ENCODE results near the gene SPRN.
"Not testable (repeated sequence)": the region's sequence is repeated elsewhere in the genome, so short reads cannot be mapped to it uniquely, and the experiment has no call there.

Gene SPRN

DNA sequence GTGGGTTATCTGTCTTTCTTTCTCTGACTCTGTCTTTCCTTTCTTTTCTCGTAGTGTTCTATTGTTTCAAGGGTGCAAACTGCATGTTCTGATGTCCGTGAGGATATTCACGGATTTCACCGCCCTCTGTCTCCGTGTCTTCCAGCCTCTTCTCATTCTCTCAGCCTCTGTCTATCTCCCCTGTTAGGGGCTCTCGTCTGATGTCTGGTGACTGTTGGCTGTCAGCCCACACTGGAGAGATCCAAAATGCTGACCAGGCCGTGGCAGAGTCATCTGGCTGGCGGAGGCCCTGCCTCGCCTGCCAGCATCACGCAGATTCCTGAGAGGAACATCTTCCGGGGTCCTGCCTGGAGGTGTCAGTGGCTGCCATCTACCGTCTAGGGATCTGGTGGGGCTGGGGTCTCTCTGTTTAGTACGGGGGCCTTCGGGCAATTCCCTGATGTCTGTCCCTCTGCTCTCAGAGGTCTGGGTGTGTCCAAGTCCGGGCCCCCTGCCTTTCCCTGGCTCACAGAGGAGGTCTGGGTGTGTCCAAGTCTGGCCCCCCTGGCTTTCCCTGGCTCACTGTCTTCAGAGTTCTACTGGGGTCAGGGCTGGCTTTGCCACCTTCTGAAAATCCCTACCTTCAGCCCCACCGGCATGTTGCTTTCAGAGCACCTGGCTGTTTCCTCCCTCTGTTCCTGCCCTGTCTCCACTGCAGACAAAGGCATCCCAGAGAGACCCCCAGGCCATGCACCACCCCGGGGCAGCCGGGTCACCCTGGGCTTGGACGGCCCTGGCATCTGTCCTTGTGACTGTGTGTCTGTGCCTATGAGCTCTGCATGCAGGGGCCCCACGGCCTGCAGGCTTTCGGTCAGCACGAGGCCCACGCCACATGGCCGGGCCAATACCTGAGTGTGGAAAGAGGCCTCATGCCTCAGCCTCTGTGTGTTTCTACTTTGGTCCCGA lies 15.4 kb upstream of the SPRN start:
- no peak for DNase-seq (ENCODE audit: low read depth)

DNA sequence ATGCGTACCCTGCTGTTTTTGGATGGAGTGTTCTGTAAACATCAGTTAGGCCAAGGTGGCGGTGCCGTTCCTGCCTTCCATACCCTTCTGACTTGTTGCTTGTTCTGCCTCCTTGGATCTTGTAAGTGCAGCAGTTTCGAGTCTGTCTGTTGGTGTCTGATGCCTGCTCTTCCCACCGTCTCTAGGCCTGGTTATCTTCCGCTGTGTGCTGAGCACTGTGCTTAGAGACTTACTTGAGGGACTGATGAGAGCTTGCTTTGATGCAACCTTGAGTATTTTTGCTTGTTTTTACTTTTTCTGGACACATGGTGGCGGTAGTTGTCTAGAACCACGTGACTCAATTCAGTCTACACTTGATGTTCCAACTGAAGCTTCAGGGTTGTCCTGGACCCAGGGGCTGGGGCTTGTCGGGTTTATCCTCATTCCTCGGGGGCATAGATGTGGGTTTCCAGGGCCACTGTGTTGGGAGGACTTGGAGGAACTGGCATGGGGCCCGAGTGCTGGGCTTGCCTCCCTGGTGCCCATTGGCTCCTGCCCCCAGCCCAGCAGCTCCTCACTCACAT lies 14.4 kb upstream of the SPRN start:
- DNase-seq (ENCODE audit: low read depth): no peak

DNA sequence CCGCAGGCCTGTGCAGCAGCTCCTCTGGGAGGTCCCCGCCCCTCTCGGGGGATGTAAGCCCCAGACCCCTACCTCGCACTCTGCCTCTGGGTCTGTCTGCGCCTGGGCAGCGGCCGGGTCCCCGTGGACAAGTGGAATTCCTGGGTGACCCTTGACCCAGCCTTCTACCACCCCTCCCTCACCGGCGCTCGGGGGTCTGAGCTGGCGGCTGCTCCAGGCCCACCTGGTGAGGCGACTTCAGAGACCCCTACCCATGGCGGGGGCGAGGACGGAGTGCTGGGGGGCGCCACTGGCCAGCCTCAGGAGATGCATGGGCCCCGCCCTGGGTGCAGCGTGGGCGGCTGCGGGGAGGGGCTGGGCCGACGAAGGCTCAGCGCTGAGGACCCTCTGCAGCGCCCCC lies 8.4 kb upstream of the SPRN start:
- DNase-seq (ENCODE audit: low read depth): not testable (repeated sequence)

DNA sequence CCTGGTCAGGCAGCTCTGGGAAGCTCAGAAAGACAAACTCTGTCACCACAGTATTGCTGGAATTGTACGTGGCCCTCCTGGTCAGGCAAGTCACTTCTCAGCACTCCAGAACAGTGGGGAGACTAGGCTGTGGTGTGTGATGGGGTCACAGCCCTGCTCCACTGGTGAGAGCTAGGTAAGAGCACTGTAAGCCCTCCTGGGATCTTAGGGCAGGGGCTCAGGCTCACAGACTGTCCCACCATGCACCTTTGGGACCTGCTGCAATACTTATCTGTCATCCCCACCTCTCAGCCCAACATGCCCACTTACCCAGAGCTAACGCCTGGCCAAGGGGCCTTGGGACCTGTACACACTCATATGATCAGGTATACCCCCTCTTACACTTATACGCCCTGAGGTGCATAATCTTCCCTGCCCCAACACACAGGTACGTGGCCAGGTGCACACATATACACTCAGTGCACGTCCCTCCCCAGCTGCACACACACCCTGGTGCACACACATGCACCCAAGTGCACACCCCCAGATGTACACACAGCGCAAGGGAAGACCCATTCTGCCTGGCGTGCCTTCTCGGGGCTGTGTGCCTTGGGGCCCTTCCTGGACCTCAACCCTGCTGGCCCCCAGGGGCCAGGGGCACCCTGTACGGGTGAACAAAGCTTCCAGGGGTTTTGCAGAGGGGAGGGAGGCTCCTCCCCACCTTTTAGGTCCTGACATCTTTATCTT lies 7.6 kb upstream of the SPRN start:
- DNase-seq (ENCODE audit: low read depth): not testable (repeated sequence)

DNA sequence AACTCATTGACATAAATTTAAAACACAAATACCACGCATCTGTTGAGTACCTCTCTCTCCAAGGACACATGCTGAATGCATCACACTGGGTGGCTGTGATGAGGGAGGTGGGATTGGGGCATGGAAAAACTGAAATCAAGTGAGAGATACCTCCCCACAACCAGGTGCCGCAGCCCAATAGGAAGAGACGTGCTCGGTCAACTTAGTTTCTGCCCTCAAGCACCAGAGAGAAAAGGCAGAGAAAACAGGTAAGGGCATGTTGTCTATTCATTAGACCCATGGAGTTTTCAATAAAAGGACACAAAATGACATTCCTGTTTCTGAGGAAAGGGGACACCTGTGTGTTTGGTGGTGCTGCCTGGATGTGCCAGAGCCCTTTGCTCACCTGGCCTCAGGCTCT lies 5.1 kb upstream of the SPRN start:
- not testable (repeated sequence) for DNase-seq (ENCODE audit: low read depth)

DNA sequence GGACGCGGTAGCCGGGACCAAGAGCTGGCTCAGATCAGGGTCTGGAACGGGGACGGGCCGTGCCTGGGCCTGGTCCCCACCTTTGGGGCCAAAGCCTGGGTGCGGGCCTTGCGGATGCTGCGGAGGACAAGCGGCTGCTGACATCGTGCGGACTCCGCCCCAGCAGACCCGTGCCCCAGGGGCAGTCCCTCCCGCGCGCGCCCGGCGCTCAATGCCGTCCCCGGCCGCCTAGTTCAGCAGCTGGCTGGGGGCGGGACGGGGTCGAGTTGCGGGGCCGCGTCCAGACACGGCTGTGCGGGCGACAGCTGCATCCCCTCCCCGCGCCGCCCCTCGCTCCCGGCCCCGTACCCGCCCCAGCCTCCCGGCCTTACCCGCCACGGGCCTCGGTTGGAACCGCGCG lies 323 bp downstream of the SPRN start:
- not testable (repeated sequence) for DNase-seq (ENCODE audit: low read depth)

DNA sequence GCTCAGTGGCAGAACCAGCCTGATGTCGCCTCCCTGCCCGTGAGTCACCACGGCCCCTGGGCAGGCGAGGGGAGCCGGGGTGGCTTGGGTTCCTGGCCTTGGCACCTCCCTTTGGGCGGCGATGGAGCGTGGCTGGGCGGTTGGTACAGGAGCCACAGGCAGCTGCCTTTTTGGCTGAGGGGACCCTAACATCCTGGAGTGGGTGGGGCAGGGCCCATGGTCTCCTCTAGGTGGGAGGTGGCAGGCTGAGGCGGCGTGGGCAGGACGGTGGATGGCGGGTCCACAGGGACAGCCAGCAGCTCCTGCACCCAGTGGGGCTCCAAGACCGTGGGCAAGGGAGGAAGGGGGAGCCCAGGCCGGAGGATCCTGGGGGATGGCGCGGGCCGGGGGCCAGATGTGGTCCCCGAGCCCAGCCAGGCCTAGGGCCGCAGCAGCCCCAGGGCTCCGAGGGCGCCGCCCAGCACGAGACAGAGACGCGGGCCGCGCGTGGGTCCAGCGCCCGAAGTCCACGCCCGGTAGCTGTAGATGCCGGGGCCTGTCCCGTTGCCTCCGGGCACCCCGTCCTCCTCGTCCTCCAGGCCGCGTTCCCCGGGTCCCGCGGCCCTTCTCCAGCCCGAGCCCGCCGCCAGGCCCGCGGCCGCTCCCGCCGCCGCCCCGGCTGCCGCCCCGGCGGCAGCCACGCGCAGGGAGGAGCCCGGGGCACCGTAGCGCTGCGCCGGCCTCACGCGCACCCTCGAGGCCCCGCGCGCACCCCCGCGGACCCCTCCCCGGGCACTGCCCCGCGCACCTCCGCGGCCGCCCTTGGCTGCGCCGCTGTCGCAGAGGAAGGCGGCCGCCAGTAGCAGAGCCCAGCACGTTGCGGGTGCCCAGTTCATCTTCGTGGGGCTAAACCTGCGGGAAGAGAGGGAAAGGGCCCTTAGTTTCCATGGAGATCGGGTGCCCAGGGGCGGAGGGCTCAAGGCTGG lies 1.3 kb downstream of the SPRN start:
- DNase-seq (ENCODE audit: low read depth): no peak

DNA sequence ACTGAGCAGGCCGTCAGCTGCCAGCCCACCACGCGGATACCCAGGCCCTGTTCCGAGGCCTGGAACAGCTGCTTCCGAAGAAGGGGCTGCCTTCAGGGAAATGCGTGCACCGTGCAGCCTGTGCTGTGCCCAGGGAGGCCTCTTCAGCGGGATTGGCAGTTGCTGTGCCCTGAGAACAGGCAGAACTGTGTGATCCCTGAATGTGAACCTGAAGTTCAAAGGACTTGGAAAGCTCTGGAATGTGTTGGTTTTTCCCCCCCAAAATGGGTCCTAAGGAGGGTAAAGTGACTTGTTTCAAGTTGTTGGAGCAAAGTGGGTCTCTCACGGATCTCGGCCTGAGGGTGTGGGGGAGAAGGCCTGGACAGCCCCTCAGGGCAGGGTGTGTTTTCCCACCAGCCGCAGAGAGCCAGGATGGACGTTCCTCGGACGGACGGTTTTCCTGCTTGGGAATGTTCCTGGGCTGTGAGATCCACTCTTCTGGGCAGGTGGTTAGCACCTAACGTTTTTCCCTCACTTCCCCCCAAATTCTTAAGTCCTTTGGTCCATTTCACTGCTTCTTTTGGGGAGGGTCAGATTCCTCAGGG lies 2.1 kb downstream of the SPRN start:
- DNase-seq (ENCODE audit: low read depth): no peak

DNA sequence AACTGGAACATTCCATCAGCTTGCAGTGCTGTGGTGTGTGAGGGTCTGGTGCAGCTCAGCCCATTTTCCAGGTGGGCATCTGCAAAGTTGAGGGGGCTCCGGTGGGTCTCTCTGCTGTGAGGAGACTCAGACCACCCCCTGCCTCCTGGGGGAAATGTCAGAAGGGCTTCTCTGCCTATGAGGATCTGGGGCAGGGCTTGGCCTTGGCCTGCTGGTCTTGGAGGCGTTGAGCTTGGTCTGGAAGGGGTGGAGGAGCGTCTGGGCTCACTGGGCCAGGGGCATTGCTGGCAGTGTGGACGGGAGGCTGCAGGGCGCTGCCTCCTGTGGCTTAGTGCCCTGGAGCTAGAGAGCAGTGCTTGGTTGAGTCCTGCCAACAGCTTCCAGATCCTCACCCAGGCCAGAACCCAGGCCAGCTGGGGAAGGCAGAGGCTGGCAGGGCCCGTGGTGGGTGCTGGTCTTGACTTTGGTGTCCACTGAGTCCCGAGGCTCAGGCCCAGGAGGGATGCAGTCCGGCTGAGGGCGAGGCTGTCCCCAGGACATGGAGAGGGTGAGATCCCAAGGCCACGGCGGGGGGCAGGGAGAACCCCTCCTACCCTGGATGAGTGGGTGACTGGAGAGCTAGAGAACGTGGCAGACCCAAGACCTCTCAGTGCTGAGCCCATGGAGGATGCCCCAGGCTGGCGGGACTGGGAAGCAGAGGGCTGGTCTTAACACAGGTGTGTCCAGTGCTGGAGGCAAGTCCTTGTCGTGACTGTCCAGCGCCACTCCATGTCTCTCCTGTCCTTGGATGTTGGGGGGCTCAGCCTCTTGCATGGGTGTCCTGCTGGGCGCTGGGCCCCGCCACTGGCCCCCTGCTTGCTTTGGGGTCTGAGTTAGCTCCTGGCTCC lies 2.8 kb downstream of the SPRN start:
- no peak for DNase-seq (ENCODE audit: low read depth)

DNA sequence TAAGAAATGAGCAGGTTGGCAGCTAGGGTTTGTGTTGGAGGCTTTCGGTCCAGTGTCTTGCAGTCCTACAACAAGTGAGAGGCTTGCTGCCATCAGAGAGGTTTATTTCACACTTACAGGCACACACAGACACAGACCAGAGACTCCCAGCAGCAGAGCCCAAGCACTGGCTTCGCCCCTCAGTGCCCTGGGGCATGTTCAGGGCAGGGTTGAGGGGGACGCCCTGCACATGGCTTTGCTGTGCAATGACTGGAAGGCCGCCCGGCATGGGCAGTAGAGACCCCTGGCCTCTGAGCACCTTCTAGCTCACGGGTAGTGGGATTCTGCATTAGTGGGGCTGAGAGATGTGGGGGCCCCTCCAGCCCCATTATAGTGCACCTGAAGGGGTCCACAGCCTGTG lies 3.8 kb downstream of the SPRN start:
- DNase-seq (ENCODE audit: low read depth): no peak

DNA sequence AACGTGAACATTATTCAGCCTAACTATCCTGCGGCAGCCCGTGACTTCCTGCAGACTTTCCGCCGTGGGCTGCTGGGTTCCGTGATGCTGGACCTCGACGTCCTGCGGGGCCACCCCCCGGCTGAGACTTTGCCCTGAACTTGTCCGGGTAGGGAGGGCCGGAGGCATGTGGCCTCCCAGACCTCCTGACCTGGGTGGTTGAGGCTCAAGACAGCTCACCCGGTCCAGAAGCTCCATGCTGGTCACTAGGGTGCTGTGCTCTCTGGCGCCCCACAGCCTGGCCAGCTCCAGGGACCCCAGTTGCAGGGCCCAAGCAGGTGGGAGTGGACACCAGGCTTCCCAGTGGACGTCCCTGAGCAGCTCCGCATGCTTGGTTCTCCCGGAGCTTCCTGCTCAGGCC lies 4.4 kb downstream of the SPRN start:
- DNase-seq (ENCODE audit: low read depth): no peak

DNA sequence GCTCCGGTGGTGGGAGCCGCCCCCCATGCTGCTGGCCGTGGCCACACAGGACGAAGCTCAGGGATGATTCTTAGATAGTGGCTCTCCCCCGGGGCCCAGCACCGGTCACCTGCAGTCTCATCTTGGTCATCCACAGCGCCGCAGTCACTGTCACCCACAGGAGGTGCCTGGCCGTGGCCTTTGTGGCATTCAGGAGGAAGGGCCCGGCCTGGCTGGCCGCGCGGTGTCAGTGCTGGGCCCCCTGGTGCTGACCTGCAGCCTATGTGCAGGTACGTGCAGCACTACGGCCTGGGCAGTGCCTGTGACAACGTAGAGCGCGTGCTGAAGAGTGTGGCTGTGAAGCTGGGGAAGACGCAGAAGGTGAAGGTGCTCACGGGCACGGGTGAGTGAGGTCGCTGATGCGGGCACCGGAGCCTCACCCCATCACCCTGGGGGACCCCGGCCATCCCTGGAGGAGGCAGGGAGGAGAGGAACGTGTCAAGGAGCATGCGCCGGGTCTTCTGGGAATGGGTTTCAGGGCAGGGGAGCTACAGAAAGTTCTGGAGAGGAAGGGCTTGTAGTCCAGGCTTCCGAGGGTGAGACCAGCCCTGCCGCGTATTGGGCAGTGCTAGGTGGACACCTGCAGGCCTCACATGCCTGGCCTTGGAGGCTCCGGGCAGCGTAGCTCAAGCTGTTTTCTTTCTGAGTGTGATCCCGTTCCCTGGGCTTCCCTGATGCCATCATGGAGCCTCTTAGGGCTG lies 5.0 kb downstream of the SPRN start:
- no peak for DNase-seq (ENCODE audit: low read depth)

DNA sequence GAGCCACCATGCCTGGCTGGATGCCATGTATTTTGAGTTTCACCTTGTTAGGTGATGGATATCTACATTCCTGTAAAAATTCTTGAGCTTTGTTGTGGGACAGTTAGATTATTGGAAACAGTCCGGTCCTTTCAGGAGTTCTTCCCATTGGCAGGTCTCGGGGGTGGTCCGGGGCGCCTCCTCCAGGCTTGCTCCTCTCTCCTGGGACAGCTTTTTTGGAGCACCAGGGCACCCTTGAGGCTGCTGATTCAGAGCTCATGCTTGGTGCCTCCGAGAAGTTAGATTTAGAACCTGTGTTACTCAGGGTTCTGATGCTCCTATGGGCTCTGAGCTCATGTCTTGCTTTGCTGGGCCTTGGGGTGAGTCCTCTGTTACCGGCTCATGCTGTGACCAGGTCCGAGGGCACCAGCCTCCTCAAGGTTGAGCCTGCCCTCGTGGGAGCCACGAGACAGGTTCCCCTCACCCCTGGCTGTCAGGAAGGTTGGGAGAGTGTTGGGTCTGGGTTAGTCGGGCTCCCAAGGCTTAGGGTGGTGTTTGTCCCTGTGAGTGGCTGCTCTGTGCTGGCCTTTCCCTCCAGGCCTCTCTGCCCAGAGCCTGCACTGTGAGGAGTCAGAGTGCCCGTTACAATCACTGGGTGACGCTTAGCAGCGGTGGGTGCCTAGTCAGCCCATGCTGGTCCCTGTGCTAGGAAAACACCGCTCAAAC lies 6.0 kb downstream of the SPRN start:
- no peak for DNase-seq (ENCODE audit: low read depth)

DNA sequence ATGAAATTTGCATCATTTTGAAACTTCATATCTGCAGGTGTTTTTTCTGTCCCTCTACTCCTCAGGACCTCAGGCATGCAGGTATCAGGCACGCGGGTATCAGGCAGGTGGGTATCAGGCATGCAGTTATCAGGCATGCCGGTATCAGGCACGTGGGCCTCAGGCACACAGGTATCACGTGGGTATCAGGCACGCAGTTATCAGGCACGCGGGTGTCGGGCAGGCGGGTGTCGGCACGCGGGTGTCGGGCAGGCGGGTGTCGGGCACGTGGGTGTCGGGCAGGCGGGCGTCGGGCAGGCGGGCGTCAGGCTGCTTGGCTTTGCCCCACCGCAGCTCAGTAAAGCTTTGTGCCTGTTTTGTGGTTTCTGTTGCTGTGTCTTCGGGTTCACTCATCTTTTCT lies 8.7 kb downstream of the SPRN start:
- DNase-seq (ENCODE audit: low read depth): no peak

DNA sequence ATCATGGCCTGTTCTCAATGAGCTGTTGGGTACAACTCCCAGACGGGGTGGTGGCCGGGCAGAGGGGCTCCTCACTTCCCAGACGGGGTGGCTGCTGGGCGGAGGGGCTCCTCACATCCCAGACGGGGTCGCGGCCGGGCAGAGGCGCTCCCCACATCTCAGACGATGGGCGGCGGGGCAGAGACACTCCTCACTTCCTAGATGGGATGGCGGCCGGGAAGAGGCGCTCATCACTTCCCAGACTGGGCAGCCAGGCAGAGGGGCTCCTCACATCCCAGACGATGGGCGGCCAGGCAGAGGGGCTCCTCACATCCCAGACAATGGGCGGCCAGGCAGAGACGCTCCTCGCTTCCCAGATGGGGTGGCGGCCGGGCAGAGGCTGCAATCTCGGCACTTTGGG lies 10.0 kb downstream of the SPRN start:
- DNase-seq (ENCODE audit: low read depth): not testable (repeated sequence)

DNA sequence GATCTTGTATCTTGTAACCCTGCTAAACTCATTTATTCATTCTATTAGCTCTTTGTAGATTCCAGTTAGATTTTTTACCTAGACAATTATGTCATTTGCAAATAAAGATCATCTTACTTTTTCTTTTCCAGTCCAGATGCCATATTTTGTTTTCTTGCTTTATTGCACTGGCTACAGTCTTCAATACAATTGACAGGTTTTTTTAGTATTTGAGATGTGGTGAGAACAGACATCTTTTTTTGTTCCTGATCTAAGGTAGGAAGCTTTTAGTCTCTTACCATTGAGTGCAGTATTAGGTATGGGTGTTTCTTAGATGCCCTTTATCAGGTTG lies 12.1 kb downstream of the SPRN start:
- no peak for DNase-seq (ENCODE audit: low read depth)

DNA sequence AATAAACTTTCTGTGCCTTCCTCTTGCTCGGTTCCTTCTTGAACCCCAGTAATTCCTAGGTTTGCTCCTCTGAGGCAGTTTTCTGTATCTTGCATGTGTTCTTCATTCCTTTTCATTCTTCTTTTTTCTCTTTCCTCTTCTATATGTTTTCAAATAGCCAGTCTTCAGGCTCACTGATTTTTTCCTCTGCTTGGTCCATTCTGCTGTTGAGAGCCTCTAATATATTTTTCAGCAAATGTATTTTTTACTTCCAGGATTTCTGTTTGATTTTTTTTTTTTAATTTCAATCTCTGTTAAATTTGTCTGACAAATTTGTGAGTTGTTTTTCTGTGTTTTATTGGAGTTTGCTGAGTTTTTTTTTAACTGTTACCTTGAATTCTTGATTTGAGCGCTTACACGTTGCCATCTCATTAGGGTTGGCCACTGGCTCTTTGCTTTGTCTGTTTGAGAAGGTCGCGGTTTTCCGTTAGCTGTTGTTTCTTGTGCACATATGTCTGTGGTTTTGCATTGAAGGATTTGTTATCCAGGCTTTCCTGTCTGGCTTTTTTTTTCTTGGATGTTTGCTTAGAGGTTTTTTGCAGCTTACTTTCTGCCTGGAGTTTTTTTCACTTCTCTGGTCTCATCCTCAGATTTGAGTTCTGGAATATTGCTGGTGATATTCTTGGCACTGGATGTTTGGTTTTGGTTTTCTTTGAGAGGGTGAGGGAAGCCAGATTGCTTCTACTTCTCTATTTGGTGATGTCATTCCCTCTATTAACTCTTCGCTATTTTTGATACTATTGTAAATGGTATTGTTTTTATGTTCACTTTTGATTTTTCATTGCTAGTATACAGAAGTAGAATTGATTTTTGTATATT lies 12.7 kb downstream of the SPRN start:
- no peak for DNase-seq (ENCODE audit: low read depth)

DNA sequence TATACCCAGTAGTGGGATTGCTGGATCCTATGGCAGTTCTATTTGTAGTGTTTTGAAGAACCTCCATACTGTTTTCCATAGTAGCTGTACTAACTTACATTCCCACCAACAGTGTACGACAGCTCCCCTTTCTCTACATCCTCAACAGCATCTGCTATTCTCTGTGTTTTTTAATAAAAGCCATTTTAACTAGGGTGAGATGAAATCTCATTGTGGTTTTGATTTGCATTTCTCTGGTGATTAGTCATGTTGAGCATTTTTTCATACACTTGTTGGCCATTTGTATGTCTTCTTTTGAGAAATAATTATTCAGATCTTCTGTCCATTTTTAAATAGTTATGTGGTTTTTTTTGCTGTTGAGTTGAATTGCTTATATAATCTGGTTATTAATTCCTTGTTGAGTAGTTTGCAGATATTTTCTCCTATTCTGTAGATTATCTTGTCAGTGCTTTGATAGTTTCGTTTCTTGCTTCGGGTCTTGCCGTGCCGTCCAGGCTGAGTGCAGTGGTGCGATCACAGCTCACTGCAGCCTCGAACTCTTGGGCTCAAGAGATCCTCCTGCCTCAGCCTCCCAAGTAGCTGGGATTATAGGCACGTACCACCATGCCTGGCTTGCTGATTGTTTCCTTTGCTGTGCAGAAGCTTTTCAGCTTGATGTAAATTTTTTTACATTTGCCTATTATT lies 18.4 kb downstream of the SPRN start:
- no peak for DNase-seq (ENCODE audit: low read depth)

Data from HS-5 (cell line).